RWPE2 (cell line): ENCODE results near the gene ARHGAP26.

Experiments used
- ATAC-seq: fragments of 200-7000 bp; cut with Tn5 transposase; 3 replicates; pipeline ENCODE4 v1.9.1; 2021; ENCODE audit warnings: low read depth
- DNase-seq: peaks from one replicate; pipeline ENCODE4 v3.0.0-alpha.2; 2020; ENCODE audit warnings: low spot score
- H3K27ac ChIP-seq: fragments of 450-650 bp; 2 replicates; pipeline ENCODE4 v1.5.1; 2017; ENCODE audit warnings: mild to moderate bottlenecking; ENCODE audit not compliant: poor library complexity, severe bottlenecking
- H3K27me3 ChIP-seq: fragments of 250-450 bp; sonication (Bioruptor Pico); 2 replicates; pipeline ENCODE4 v1.5.1; 2021; ENCODE audit warnings: mild to moderate bottlenecking, moderate library complexity; ENCODE audit not compliant: insufficient read depth, poor library complexity, severe bottlenecking
- H3K36me3 ChIP-seq: fragments of 250-450 bp; sonication (Bioruptor Pico); 2 replicates; pipeline ENCODE4 v1.5.1; 2020; ENCODE audit warnings: low read depth, mild to moderate bottlenecking, moderate library complexity
- H3K4me1 ChIP-seq: fragments of 250-450 bp; sonication (Bioruptor Pico); 2 replicates; pipeline ENCODE4 v1.5.1; 2021; ENCODE audit warnings: mild to moderate bottlenecking, moderate library complexity; ENCODE audit not compliant: insufficient read depth, poor library complexity, severe bottlenecking
- H3K4me3 ChIP-seq: fragments of 250-450 bp; sonication (Bioruptor Pico); 2 replicates; pipeline ENCODE4 v1.5.1; 2021; ENCODE audit warnings: mild to moderate bottlenecking, moderate library complexity; ENCODE audit not compliant: severe bottlenecking
- H3K9me3 ChIP-seq: fragments of 250-450 bp; sonication (Bioruptor Pico); 2 replicates; pipeline ENCODE4 v1.5.1; 2021; ENCODE audit warnings: mild to moderate bottlenecking, moderate library complexity; ENCODE audit not compliant: severe bottlenecking
- CTCF ChIP-seq: fragments of 450-650 bp; IDR thresholded peaks from one replicate; pipeline ENCODE4 v1.5.1; 2017; ENCODE audit warnings: mild to moderate bottlenecking, moderate library complexity; ENCODE audit not compliant: poor library complexity, severe bottlenecking

The ARHGAP26 gene

GRCh38 chr5:143166090-143166489 is 395.9 kb downstream of the ARHGAP26 start:
- no peak overlapping the region for H3K4me3 ChIP-seq
- DNase-seq = no peak
- no peaks in the 10 kb centered on the region for H3K36me3 ChIP-seq
- H3K27ac ChIP-seq = no peak overlapping the region
- H3K9me3 ChIP-seq = no peaks in the 10 kb centered on the region
- no peak for ATAC-seq
- H3K27me3 ChIP-seq = no peaks in the 10 kb centered on the region
- no peaks in the 10 kb centered on the region for H3K4me1 ChIP-seq
- no peak for TF ChIP-seq CTCF

- ATAC-seq = no peak
- Histone ChIP-seq H3K9me3 (no peaks in the 10 kb centered on the region), H3K36me3 (no peaks in the 10 kb centered on the region), H3K4me3 (no peak overlapping the region), H3K27ac (no peak overlapping the region), H3K4me1 (no peaks in the 10 kb centered on the region), H3K27me3 (no peaks in the 10 kb centered on the region)
- no peak for DNase-seq
- no peak for TF ChIP-seq CTCF
Observed at GRCh38 chr5:143166661-143167420, 396.7 kb downstream of the ARHGAP26 start.

- Histone ChIP-seq H3K27ac (no peak overlapping the region), H3K9me3 (no peaks in the 10 kb centered on the region), H3K4me1 (no peaks in the 10 kb centered on the region), H3K36me3 (no peaks in the 10 kb centered on the region), H3K27me3 (no peaks in the 10 kb centered on the region), H3K4me3 (no peak overlapping the region)
- DNase-seq (no peak), ATAC-seq (no peak)
- TF ChIP-seq CTCF = no peak
Observed at GRCh38 chr5:143168171-143168741, 398.1 kb downstream of the ARHGAP26 start.

- no peaks in the 10 kb centered on the region for H3K9me3 ChIP-seq
- ATAC-seq = no peak
- H3K4me3 ChIP-seq = no peak overlapping the region
- no peak for TF ChIP-seq CTCF
- H3K27ac ChIP-seq = no peak overlapping the region
- no peak for DNase-seq
- H3K36me3 ChIP-seq = no peaks in the 10 kb centered on the region
- no peaks in the 10 kb centered on the region for H3K4me1 ChIP-seq
- no peaks in the 10 kb centered on the region for H3K27me3 ChIP-seq
Observed at GRCh38 chr5:143168921-143169810, 399.0 kb downstream of the ARHGAP26 start.
